Endothelial cell of umbilical vein (primary cell): ENCODE data around the gene FAU. TPM values are rescaled to one million over a fixed set of nuclear protein-coding genes. Genes with fewer than 3 reads are reported as not detected.

Source experiments
- BruUV-seq: library from RNA; stranded (reverse); fragments of 400-500 nt; replicated peaks from 2 replicates; lab custom pipeline; 2021; lab: Mats Ljungman, UMichigan
- CTCF ChIA-PET: fragments of 300-600, 350-600 bp; sonication (Branson Sonifier 250); formaldehyde crosslinking; loops from one replicate; lab custom pipeline; 2021; ENCODE audit warnings: antibody characterized with exemption, inconsistent platforms; lab: Charles Lee
- POLR2A ChIA-PET: fragments of 300-600, 350-600 bp; sonication (Branson Sonifier 250); formaldehyde crosslinking; loops from one replicate; lab custom pipeline; 2021; ENCODE audit warnings: antibody characterized with exemption, inconsistent platforms; lab: Charles Lee
- DNase-seq: peaks from one replicate; pipeline ENCODE4 v3.0.0-alpha.2; 2011; ENCODE audit warnings: low read depth, low spot score
- FAIRE-seq: peaks from 2 replicates; lab custom pipeline; 2011; peaks lifted over from hg19 to GRCh38; lab: Jason Lieb, UNC
- H2AFZ ChIP-seq: 2 replicates; pipeline ENCODE4 v1.6.0; 2012; ENCODE audit warnings: low read depth, low read length, control low read depth, inconsistent platforms
- H3K27ac ChIP-seq: 2 replicates; pipeline ENCODE4 v1.5.1; 2011; ENCODE audit warnings: low read depth, mild to moderate bottlenecking, control low read depth, low read length, moderate library complexity; ENCODE audit not compliant: insufficient read depth
- H3K27me3 ChIP-seq, 2 experiments: 2 replicates each; pipeline versions ENCODE4 v1.6.0 to v1.6.1; 2011; ENCODE audit warnings: low read length in 2 of 2, mixed read lengths in 1 of 2; ENCODE audit not compliant: control insufficient read depth in 2 of 2, insufficient read depth in 2 of 2
- H3K36me3 ChIP-seq, 2 experiments: 2 replicates in 1 of 2; 3 replicates in 1 of 2; pipeline ENCODE4 v1.5.1; 2011; ENCODE audit warnings: low read length in 2 of 2, mild to moderate bottlenecking in 1 of 2, moderate library complexity in 1 of 2; ENCODE audit not compliant: control insufficient read depth in 2 of 2, insufficient read depth in 2 of 2; ENCODE audit errors: extremely low read depth in 1 of 2
- H3K4me1 ChIP-seq: 3 replicates; pipeline ENCODE4 v1.5.1; 2011; ENCODE audit warnings: mild to moderate bottlenecking, low read length; ENCODE audit not compliant: control insufficient read depth, insufficient read depth; ENCODE audit errors: extremely low read depth
- H3K4me2 ChIP-seq: 2 replicates; pipeline ENCODE4 v1.6.1; 2011; ENCODE audit warnings: low read length, control low read depth, mixed read lengths; ENCODE audit not compliant: insufficient read depth
- H3K4me3 ChIP-seq, 3 experiments: fragments of 200-600 bp in 1 of 3; sonication (generic), shearing (Covaris generic) in 1 of 3; replicated peaks in 1 of 3; 2 replicates each; pipeline ENCODE4 v1.5.1; 2011 to 2016; ENCODE audit warnings: control low read depth in 3 of 3, low read length in 3 of 3, mild to moderate bottlenecking in 2 of 3, inconsistent platforms in 1 of 3, low read depth in 1 of 3, moderate library complexity in 1 of 3; ENCODE audit not compliant: insufficient read depth in 1 of 3
- H3K79me2 ChIP-seq: 2 replicates; pipeline ENCODE4 v1.6.0; 2012; ENCODE audit warnings: low read length, inconsistent platforms; ENCODE audit not compliant: control insufficient read depth, insufficient read depth
- H3K9ac ChIP-seq: replicated peaks from 2 replicates; pipeline ENCODE3; 2011; ENCODE audit warnings: low read length, control low read depth; ENCODE audit not compliant: insufficient read depth; ENCODE audit errors: extremely low read depth
- H3K9me1 ChIP-seq: replicated peaks from 3 replicates; pipeline ENCODE4 v1.6.0; 2011; ENCODE audit warnings: mild to moderate bottlenecking, low read length; ENCODE audit not compliant: control insufficient read depth, insufficient read depth; ENCODE audit errors: extremely low read depth
- H3K9me3 ChIP-seq: replicated peaks from 2 replicates; pipeline ENCODE4 v1.5.1; 2012; ENCODE audit warnings: low read length, inconsistent platforms; ENCODE audit not compliant: control insufficient read depth, insufficient read depth
- H4K20me1 ChIP-seq: replicated peaks from 2 replicates; pipeline ENCODE3; 2011; ENCODE audit warnings: mild to moderate bottlenecking, low read length; ENCODE audit not compliant: control insufficient read depth, insufficient read depth; ENCODE audit errors: extremely low read depth
- CTCF ChIP-seq, 2 donors: IDR thresholded peaks; 1 replicate in 1 of 2; 2 replicates in 1 of 2; pipeline ENCODE4 v1.5.1; 2011; ENCODE audit warnings: low read length in 2 of 2, mild to moderate bottlenecking in 2 of 2, moderate library complexity in 2 of 2, control low read depth in 1 of 2, inconsistent platforms in 1 of 2, low read depth in 1 of 2; ENCODE audit not compliant: insufficient read depth in 1 of 2; ENCODE audit errors: extremely low read depth in 1 of 2
- EZH2 ChIP-seq: IDR thresholded peaks from 2 replicates; pipeline ENCODE4 v1.6.1; 2012; ENCODE audit warnings: borderline replicate concordance, low read depth, mild to moderate bottlenecking, moderate library complexity, low read length, inconsistent platforms; ENCODE audit not compliant: severe bottlenecking
- FOS ChIP-seq: IDR thresholded peaks from 2 replicates; pipeline ENCODE4 v1.6.1; 2011; ENCODE audit warnings: mild to moderate bottlenecking, low read length, moderate library complexity, borderline replicate concordance; ENCODE audit not compliant: insufficient read depth
- GATA2 ChIP-seq: IDR thresholded peaks from 2 replicates; pipeline ENCODE4 v1.7.0; 2011; ENCODE audit warnings: low read depth, mild to moderate bottlenecking, moderate library complexity, mixed read lengths, low read length; ENCODE audit not compliant: insufficient read length, insufficient read depth
- JUN ChIP-seq: IDR thresholded peaks from 2 replicates; pipeline ENCODE4 v1.6.1; 2011; ENCODE audit warnings: borderline replicate concordance, low read depth; ENCODE audit not compliant: insufficient read length, insufficient read depth
- MAX ChIP-seq: IDR thresholded peaks from 2 replicates; pipeline ENCODE4 v1.6.1; 2011; ENCODE audit not compliant: insufficient read depth, insufficient read length
- MYC ChIP-seq: IDR thresholded peaks from one replicate; pipeline ENCODE4 v1.6.1; 2011; ENCODE audit warnings: mild to moderate bottlenecking, low read depth, low read length
- POLR2A ChIP-seq: IDR thresholded peaks from 2 replicates; pipeline ENCODE4 v1.6.1; 2012; ENCODE audit warnings: low read depth, mild to moderate bottlenecking, control low read depth, low read length
- POLR2AphosphoS5 ChIP-seq: IDR thresholded peaks from 2 replicates; pipeline ENCODE4 v1.6.1; 2012; ENCODE audit warnings: low read depth, mild to moderate bottlenecking, control low read depth, low read length, moderate library complexity; ENCODE audit not compliant: insufficient read depth
- dilution Hi-C: fragments of 300-500 bp; cut with MboI; formaldehyde crosslinking; loops from one replicate; pipeline ENCODE4 v1.15.0; 2019; ENCODE audit warnings: low sequenced_read_pairs; ENCODE audit not compliant: extremely low pct_ligation_motif_present
- intact Hi-C: fragments of 100-400 bp; cut with micrococcal nuclease; formaldehyde crosslinking; loops from one replicate; pipeline ENCODE4 v1.10.0; 2022
- polyA plus RNA-seq, 4 experiments: library from polyadenylated mRNA; depleted of rRNA in 3 of 4; stranded (reverse) in 3 of 4; unstranded in 1 of 4; fragments of >200 nt; gene quantifications; 2 replicates each; pipeline versions ENCODE4 v1.2.1 to v1.2.3, GENCODE V29; 2011 to 2012; ENCODE audit warnings: missing spikeins in 1 of 4
- total RNA-seq: library from RNA; stranded (reverse); gene quantifications from 2 replicates; pipeline ENCODE4 v1.2.3, GENCODE V29; 2021

Gene FAU
- total and polyA plus RNA-seq, 2 donors (not counting 3 experiments of a cell fraction or from before 2014, with no cell fraction given), result 741 to 746 TPM

- Histone ChIP-seq H3K4me2 (no peak overlapping the region), H3K36me3 (peaks cover 5 to 28% of the 10 kb centered on the region in 2 experiments), H3K9me1 (no peaks in the 10 kb centered on the region), H3K4me1 (peaks cover 17% of the 10 kb centered on the region), H3K9ac (no peak overlapping the region), H3K9me3 (no peaks in the 10 kb centered on the region), H2AFZ (no peak overlapping the region), H3K27ac (no peak overlapping the region), H3K4me3 (no peak overlapping the region), H3K79me2 (peaks cover 27% of the 10 kb centered on the region), H3K27me3 (no peaks in the 10 kb centered on the region), H4K20me1 (no peaks in the 10 kb centered on the region)
- intact Hi-C loops, result no loop called here
- FAIRE-seq (no peak), DNase-seq (no peak)
- no peak for TF ChIP-seq MAX
- no peak for TF ChIP-seq POLR2AphosphoS5
- no peak for TF ChIP-seq EZH2
- TF ChIP-seq GATA2, result no peak
- no peak for TF ChIP-seq POLR2A
- TF ChIP-seq CTCF (IDR thresholded peaks at IDR 0.05; ENCODE audit: extremely low read depth in 1 of 2, insufficient read depth in 1 of 2, low read depth in 1 of 2, low read length in 2 of 2), result no peak
- no peak for TF ChIP-seq FOS
- no peak for TF ChIP-seq JUN
- TF ChIP-seq MYC, result no peak
- BruUV-seq, result no TSS peak
- ChIA-PET CTCF (no interaction called here), POLR2A (interaction anchor here (2.0 kb wide), 1 partner anchor 36 kb away, joined by 6 read pairs; the partner anchor contains the start of genes FAU and MRPL49)
- dilution Hi-C loops, result no loop called here
These were observed 35.1 kb downstream of the FAU start for GRCh38 chr11:65086809-65087208.
